ENCODE measurements around the gene ERBB2. TPM values are rescaled to one million over a fixed set of nuclear protein-coding genes. Genes with fewer than 3 reads are reported as not detected.

The ERBB2 gene
- total RNA-seq, 2 experiments from 2014 or later = 6.0 to 6.3 TPM

- H3K27me3 Mint-ChIP-seq (ENCODE audit: low read depth) = peaks cover 16% of the 10 kb centered on the region
- H3K9me3 Mint-ChIP-seq = no peaks in the 10 kb centered on the region
- DNase-seq = no peak
- no peak overlapping the region for H3K27ac Mint-ChIP-seq
- H3K36me3 Mint-ChIP-seq (ENCODE audit: low read depth) = peaks cover 2% of the 10 kb centered on the region
- H3K4me3 Mint-ChIP-seq = peak overlapping the region; percentile 52
- peaks cover 14% of the 10 kb centered on the region for H3K4me1 Mint-ChIP-seq (ENCODE audit: low read depth)
- intact Hi-C loops (cut with micrococcal nuclease) = no loop called here
- CTCF ChIA-PET = interaction anchor here (1.0 to 3.0 kb wide), 6 partner anchors 13 to 47 kb away, joined by 3 to 22 read pairs (median 6); partner anchors contain the start of gene ERBB2
Measured at GRCh38 chr17:39667262-39667944, 32.5 kb upstream of the ERBB2 start.

DNA sequence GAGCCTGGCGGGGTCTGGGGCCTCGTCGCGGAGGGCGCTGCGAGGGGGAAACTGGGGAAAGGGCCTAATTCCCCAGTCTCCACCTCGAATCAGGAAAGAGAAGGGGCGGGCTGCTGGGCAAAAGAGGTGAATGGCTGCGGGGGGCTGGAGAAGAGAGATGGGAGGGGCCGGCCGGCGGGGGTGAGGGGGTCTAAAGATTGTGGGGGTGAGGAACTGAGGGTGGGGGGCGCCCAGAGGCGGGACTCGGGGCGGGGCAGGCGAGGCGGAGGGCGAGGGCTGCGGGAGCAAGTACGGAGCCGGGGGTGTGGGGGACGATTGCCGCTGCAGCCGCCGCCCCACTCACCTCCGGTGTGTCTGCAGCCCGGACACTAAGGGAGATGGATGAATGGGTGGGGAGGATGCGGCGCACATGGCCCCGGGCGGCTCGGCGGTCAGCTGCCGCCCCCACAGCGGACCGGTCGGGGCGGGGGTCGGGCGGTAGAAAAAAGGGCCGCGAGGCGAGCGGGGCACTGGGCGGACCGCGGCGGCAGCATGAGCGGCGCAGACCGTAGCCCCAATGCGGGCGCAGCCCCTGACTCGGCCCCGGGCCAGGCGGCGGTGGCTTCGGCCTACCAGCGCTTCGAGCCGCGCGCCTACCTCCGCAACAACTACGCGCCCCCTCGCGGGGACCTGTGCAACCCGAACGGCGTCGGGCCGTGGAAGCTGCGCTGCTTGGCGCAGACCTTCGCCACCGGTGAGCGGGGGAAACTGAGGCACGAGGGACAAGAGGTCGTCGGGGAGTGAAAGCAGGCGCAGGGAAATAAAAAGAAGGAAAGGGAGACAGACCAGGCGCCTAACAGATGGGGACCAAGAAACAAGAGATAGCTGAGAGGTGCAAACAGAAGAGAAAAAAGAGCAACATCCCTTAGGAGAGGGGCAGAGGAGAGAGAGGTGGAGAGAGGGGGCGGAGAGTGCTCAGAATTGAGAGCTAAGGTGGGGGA lies 31.6 kb upstream of the ERBB2 start, which contains the start of gene PNMT:
Gene PNMT, plus strand, starts transcription at position 509 of the 980 bp plus-strand sequence. Its CDS starts 23 bp downstream, at position 532.
- CTCF ChIA-PET = interaction anchor here (0.7 to 5.7 kb wide), 19 partner anchors 10 to 345 kb away, joined by 3 to 63 read pairs (median 4); partner anchors contain the start of genes ERBB2 and PGAP3
- peaks cover 16% of the 10 kb centered on the region for H3K27me3 Mint-ChIP-seq (ENCODE audit: low read depth)
- H3K27ac Mint-ChIP-seq = no peak within 1 kb of the TSS
- peaks cover under 1% of the 10 kb centered on the region for H3K36me3 Mint-ChIP-seq (ENCODE audit: low read depth)
- peak within 1 kb of the TSS; percentile 52 for H3K4me3 Mint-ChIP-seq
- intact Hi-C loops (cut with micrococcal nuclease) = loop anchor here (1.0 kb wide), 1 partner anchor 46 kb away; no protein-coding TSS in a partner anchor
- no peaks in the 10 kb centered on the region for H3K9me3 Mint-ChIP-seq
- H3K4me1 Mint-ChIP-seq (ENCODE audit: low read depth) = peaks cover 14% of the 10 kb centered on the region
- DNase-seq = peak; percentile 77

GRCh38 chr17:39669897-39670735 lies 29.7 kb upstream of the ERBB2 start:
- H3K36me3 Mint-ChIP-seq (ENCODE audit: low read depth) = no peaks in the 10 kb centered on the region

DNA sequence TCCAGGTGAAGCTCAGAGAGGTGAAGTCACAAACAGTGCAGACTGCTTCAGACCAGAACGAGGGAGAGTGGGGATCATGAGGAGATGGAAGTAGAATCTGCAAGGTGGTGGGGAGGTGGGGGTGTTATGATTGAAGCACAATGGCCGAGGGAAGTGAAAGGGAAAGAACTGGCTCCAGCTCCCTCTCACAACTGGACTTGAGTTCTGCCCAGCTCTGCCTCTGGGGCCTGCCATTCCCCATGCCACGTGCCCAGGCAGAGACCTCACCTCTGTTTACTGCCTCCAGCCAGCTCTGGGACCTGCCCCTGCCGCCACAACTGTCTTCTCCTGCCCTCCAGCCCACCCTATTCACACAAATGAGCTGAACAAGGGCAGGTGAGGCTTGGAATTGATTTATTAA lies 29.1 kb upstream of the ERBB2 start:
- H3K9me3 Mint-ChIP-seq = no peaks in the 10 kb centered on the region
- H3K4me3 Mint-ChIP-seq = no peak overlapping the region
- peaks cover 14% of the 10 kb centered on the region for H3K4me1 Mint-ChIP-seq (ENCODE audit: low read depth)
- CTCF ChIA-PET = interaction anchor here (1.1 to 5.7 kb wide), 5 partner anchors 11 to 50 kb away, joined by 3 to 63 read pairs (median 6); no protein-coding TSS in a partner anchor
- intact Hi-C loops (cut with micrococcal nuclease) = no loop called here
- H3K36me3 Mint-ChIP-seq (ENCODE audit: low read depth) = no peaks in the 10 kb centered on the region
- H3K27ac Mint-ChIP-seq = no peak overlapping the region
- DNase-seq = no peak
- peaks cover 16% of the 10 kb centered on the region for H3K27me3 Mint-ChIP-seq (ENCODE audit: low read depth)

More at GRCh38 chr17:39669897-39670735, 29.7 kb upstream of the ERBB2 start:
- CTCF ChIA-PET = interaction anchor here (1.3 to 5.7 kb wide), 6 partner anchors 12 to 195 kb away, joined by 3 to 63 read pairs (median 6); no protein-coding TSS in a partner anchor
- intact Hi-C loops (cut with micrococcal nuclease) = no loop called here
- Mint-ChIP-seq H3K27ac (no peak overlapping the region), H3K4me1 (ENCODE audit: low read depth) (peaks cover 14% of the 10 kb centered on the region), H3K4me3 (no peak overlapping the region), H3K9me3 (no peaks in the 10 kb centered on the region), H3K27me3 (ENCODE audit: low read depth) (peaks cover 16% of the 10 kb centered on the region)
- DNase-seq = no peak

GRCh38 chr17:39671651-39672521 lies 28.0 kb upstream of the ERBB2 start:
- intact Hi-C loops (cut with micrococcal nuclease) = no loop called here
- Mint-ChIP-seq H3K36me3 (ENCODE audit: low read depth) (no peaks in the 10 kb centered on the region), H3K4me1 (ENCODE audit: low read depth) (peaks cover 21% of the 10 kb centered on the region), H3K9me3 (no peaks in the 10 kb centered on the region), H3K27ac (no peak overlapping the region), H3K27me3 (ENCODE audit: low read depth) (peaks cover 10% of the 10 kb centered on the region), H3K4me3 (no peak overlapping the region)
- DNase-seq = no peak
- CTCF ChIA-PET = interaction anchor here (0.8 to 5.7 kb wide), 6 partner anchors 12 to 156 kb away, joined by 3 to 63 read pairs (median 4); no protein-coding TSS in a partner anchor

GRCh38 chr17:39672522-39673334 lies 27.1 kb upstream of the ERBB2 start:
- peaks cover 25% of the 10 kb centered on the region for H3K4me1 Mint-ChIP-seq (ENCODE audit: low read depth)
- intact Hi-C loops (cut with micrococcal nuclease) = no loop called here
- H3K4me3 Mint-ChIP-seq = no peak overlapping the region
- no peak for DNase-seq
- peaks cover 8% of the 10 kb centered on the region for H3K27me3 Mint-ChIP-seq (ENCODE audit: low read depth)
- no peaks in the 10 kb centered on the region for H3K9me3 Mint-ChIP-seq
- CTCF ChIA-PET = interaction anchor here (0.8 to 5.7 kb wide), 4 partner anchors 18 to 155 kb away, joined by 3 to 63 read pairs (median 11); no protein-coding TSS in a partner anchor
- no peak overlapping the region for H3K27ac Mint-ChIP-seq
- no peaks in the 10 kb centered on the region for H3K36me3 Mint-ChIP-seq (ENCODE audit: low read depth)

- DNase-seq = no peak
- no peaks in the 10 kb centered on the region for H3K9me3 Mint-ChIP-seq
- no peaks in the 10 kb centered on the region for H3K36me3 Mint-ChIP-seq (ENCODE audit: low read depth)
- H3K27me3 Mint-ChIP-seq (ENCODE audit: low read depth) = peaks cover 6% of the 10 kb centered on the region
- H3K27ac Mint-ChIP-seq = no peak overlapping the region
- no peak overlapping the region for H3K4me3 Mint-ChIP-seq
- intact Hi-C loops (cut with micrococcal nuclease) = no loop called here
- peaks cover 32% of the 10 kb centered on the region for H3K4me1 Mint-ChIP-seq (ENCODE audit: low read depth)
- CTCF ChIA-PET = interaction anchor here (5.7 kb wide), 1 partner anchor 52 kb away, joined by 63 read pairs; no protein-coding TSS in a partner anchor
Measured at GRCh38 chr17:39673335-39674081, 26.4 kb upstream of the ERBB2 start.

DNA sequence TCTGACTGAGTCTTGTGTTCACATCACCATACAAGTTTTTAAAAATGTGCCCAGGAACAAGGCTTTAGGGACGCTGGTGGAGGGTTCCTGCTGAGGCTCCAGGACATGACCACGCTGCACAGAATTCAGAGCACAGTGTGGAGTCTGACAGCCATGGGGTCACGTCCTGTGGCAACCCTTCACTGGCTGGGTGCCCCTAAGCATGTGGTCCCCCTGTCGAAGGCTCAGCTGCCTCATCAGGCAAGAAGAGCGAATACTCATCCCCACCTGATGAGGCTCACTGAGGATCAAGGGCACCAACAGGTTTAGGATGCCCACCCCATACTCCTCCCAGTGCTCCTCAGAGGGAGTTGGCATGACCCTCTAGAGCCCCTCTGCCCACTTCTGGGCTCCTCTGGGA lies 25.7 kb upstream of the ERBB2 start:
- H3K27me3 Mint-ChIP-seq (ENCODE audit: low read depth) = peaks cover 3% of the 10 kb centered on the region
- no peaks in the 10 kb centered on the region for H3K9me3 Mint-ChIP-seq
- DNase-seq = no peak
- no peak overlapping the region for H3K27ac Mint-ChIP-seq
- H3K4me1 Mint-ChIP-seq (ENCODE audit: low read depth) = peaks cover 35% of the 10 kb centered on the region
- H3K4me3 Mint-ChIP-seq = no peak overlapping the region
- intact Hi-C loops (cut with micrococcal nuclease) = no loop called here
- CTCF ChIA-PET = no interaction called here
- peaks cover 3% of the 10 kb centered on the region for H3K36me3 Mint-ChIP-seq (ENCODE audit: low read depth)

GRCh38 chr17:39674702-39675389 lies 25.0 kb upstream of the ERBB2 start:
- intact Hi-C loops (cut with micrococcal nuclease) = no loop called here
- no peak for DNase-seq
- H3K4me1 Mint-ChIP-seq (ENCODE audit: low read depth) = peaks cover 42% of the 10 kb centered on the region
- no peak overlapping the region for H3K4me3 Mint-ChIP-seq
- H3K27me3 Mint-ChIP-seq (ENCODE audit: low read depth) = peaks cover 2% of the 10 kb centered on the region
- H3K27ac Mint-ChIP-seq = no peak overlapping the region
- CTCF ChIA-PET = interaction anchor here (1.0 to 1.1 kb wide), 2 partner anchors 54 to 256 kb away, joined by 3 to 4 read pairs; no protein-coding TSS in a partner anchor
- H3K9me3 Mint-ChIP-seq = no peaks in the 10 kb centered on the region
- peaks cover 3% of the 10 kb centered on the region for H3K36me3 Mint-ChIP-seq (ENCODE audit: low read depth)

Measured in activated naive CD4-positive, alpha-beta T cell treated with anti-CD3 and anti-CD28 coated beads for 36 hours (primary cell).